Limb (tissue), 2 donors: ENCODE measurements around the gene TCTN2.

Source experiments
- DNase-seq, 2 donors: peaks; one replicate each; pipeline ENCODE4 v3.0.0-alpha.2; 2016; ENCODE audit errors: extremely low spot score in 2 of 2

Gene TCTN2

DNA sequence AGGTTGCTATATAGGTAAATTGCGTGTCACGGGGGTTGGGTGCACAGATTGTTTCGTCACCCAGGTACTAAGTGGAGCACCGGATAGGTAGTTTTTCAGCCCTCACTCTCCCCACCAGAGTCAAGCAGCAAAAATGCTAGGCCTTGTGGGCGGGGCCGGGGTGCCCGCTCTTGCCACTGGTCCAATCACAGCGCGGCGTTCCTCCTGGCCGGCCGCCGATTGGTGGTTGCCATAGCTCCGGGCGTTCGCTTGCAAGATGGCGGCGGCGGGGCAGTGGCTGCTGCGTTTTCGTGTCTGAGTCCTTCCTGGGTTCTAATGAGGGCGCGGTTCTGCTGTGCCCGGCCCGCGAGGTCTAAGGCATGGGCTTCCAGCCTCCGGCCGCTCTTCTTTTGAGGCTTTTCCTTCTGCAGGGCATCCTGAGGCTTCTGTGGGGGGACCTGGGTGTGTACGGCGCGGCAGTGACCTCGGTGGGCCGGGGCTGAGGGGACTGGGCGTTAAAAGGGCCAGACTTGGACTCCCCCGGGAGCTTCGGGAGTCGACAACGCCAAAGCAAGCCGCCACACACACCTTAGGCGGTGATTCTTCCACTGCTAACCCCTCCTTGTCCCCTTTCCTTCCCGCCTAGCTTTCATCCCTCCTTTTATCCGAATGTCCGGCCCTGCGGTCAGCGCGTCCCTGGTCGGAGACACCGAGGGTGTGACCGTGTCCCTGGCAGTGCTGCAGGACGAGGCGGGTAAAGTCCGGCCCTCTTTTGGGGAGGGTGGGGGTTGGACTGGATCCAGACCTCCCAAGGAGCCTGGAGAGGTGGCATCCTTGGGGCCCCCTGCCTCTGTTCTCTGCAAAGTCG lies at the start of gene TCTN2:
Gene TCTN2, plus strand, starts transcription at position 232 of the 847 bp plus-strand sequence. Its CDS starts 128 bp downstream, at position 360.
- peak; percentile 92 to 96 for DNase-seq

DNA sequence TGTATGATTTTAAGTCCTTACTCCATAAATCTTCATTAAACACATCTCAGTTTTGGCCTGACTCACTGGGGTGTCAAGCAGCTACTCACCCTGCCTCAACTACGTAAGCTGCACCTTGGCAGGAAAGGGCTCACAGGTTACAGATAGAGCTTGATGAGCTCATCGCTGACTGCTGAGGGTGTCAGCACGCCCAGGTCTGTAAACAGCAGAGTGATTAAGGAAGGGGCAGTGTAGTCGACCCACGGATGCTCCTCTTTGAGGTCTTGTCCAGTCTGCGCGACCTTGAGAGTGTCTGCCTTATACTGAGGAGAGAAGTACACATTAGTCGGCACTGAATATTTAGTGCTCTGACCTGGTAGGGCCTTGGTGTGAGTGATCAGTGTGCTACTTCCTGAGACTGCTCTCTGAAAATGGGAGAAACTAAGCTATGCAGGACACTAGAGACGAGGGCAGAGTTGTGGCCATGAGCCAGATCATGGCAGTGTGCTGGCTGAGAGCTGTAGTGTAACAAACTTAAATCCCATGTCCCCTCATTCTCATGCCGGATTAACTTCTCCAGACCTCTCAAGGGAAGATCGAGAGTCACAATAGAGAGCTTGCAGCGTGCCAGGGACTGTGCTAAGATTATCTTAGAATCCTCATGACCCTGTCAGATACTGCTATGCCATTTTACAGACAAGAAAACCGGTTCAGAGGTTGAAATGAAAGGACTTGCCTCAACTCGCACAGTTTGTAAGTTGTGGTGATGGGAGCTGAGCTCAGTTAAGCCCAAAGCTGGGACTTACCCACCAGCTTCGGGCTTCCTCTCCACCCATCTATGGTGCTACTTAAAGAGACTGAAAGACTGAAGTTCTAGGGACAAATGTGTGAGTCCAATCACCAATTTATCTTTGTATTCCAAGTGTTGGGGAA lies 49.0 kb upstream of the TCTN2 start:
- DNase-seq = no peak

DNA sequence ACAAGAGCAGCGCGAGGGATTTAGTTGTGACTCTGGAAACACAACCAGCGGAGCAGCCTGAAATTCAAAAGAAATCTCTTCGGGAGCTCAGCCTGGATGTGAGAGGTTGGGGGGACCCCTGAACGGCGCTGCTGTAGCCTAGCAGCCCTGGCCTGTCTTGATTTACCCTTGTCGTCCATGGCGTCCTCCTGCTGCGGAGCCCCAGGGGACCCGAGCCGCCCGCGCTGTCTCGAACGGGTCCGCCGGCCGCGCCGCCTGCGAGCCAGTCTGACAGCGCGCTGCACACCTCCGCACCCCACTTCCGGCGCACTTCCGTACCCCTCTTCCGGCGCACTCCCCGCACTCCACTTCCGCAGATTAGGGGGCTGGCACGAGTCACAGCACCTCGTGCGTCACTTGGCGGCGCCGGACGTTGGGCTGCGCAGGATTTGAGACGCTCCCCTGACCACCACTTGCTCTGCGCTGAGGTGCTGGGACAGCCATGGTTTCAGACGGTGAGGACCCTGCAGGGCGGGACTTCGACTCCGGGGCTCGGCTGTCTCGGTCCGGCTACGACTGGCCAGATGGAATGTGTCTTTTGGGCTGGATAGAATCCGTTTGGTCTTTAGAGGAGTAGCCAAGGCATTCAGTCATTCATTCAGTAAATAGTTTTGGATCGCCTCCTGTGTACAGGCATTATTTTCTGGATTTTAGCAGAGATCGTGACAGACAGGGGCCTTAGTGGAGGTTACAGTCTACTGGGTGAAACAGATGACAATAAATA lies 37.4 kb upstream of the TCTN2 start, which contains the start of the genes EIF2B1 and GTF2H3:
Gene EIF2B1, minus strand, starts transcription at position 308 of the 763 bp plus-strand sequence. Its CDS starts 129 bp downstream, at position 179.
Gene GTF2H3, plus strand, starts transcription at position 451 of the 763 bp plus-strand sequence. Its CDS starts 31 bp downstream, at position 482.
- peak; percentile 97 to 99 for DNase-seq

DNA sequence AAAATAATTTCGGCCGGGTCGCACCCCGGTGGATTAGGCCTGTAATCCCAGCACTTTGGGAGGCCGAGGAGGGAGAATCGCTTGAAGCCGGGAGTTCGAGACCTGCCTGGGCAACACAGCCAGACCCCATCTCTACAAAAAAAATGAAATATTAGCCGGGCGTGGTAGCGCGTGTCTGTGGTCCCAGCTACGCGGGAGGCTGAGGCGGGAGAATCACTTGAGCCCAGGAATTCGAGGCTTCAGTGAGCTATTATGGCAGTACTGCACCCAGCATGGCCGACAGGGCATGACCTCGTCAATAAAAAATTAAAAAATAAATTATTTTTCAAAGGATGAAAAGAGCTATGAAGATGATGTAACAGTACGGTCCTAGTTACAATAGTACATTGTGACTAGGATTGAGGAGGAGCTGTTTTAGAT lies 36.8 kb upstream of the TCTN2 start:
- no peak for DNase-seq

DNA sequence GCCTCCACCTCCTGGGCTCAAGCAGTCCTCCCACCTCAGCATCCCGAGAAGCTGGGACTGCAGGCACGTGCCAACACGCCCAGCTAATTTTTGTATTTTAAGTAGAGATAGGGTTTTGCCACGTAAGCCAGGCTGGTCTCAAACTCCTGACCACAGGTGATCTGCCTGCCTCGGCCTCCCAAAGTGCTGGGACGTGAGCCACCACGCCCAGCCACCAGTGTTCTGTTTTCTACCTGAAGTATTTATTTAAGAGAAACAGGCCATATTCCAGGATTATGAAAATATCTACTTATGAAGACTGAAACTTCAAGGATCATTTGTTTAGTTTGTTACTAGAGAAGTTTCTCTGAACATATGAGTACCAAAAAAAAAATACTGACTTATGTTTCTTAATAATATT lies 27.0 kb upstream of the TCTN2 start:
- no peak for DNase-seq

DNA sequence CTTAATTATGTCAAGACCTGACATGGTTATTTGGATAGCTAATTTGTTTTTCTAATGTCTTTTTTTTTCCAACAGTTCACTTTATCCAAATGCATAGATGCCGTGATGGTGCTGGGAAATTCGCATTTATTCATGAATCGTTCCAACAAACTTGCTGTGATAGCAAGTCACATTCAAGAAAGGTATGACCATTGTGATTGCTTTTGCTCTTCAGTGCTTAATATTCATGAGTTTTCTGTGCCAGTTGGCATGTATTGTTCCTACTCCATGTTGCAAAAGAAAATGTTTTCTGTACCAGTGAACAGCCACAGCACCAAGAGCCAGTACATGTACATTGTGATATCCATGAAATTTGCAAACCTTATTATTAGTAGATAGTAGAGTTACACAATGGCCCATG lies 25.5 kb upstream of the TCTN2 start:
- DNase-seq = no peak

DNA sequence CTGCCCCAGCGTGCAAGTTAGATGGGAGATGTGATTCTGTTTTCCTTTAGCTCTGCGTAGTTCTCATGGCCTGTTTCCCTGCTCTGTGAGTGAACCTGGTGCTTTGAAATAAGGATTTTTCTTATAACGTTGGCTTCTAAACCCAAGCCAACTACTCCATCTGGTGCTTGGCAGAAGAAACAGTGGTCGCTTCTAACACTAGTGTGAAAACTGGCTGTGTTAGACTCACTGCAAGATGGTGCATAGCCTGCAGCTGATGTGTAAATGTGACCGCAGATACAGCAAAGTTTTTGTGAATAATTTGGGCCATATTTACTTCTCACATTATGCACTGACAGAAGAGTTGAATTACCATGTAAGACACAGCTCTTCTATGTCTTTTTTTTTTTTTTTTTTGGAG lies 25.0 kb upstream of the TCTN2 start:
- no peak for DNase-seq

DNA sequence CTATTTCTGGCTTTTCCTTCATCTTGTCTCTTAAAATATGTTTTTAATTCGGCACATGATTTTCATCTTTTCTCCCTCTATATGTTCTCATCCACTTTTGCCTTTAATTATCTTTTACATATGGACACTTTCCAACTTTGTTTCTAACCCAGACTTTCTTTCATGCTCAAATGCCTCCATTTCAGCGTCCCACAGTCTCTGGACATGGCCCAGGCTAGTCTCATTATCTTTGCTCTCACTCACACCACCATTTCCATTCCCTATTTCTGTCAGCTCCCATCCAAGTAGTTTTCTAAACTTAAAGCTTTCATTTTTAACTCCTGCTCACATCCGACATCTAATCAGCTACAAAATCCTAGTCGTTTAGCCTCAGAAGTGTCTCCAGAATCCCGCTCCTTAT lies 22.5 kb upstream of the TCTN2 start:
- DNase-seq = no peak

DNA sequence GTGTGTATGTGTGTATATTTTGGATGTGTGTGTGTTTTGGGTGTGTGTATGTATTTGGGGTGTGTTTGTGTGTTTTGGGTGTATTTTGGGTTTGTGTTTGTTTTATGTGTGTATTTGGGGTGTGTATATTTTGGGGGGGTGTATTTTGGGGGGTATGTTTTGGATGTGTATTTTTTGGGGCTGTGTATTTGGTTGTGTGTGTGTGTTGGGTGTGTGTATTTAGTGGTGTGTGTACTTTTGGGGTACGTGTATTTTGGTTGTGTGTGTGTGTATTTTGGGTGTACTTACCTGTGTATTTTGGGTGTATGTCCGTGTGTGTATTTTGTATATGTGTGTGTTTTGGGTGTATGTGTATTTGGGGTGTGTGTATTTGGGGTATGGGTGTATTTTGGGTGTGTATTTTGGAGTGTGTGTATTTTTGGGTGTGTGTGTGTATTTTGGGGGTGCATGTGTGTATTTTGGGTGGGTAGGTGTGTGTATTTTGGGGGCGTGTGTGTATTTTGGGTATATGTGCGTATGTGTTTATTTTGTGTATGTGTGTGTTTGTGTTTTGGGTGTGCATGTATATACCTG lies 16.7 kb upstream of the TCTN2 start:
- no peak for DNase-seq

DNA sequence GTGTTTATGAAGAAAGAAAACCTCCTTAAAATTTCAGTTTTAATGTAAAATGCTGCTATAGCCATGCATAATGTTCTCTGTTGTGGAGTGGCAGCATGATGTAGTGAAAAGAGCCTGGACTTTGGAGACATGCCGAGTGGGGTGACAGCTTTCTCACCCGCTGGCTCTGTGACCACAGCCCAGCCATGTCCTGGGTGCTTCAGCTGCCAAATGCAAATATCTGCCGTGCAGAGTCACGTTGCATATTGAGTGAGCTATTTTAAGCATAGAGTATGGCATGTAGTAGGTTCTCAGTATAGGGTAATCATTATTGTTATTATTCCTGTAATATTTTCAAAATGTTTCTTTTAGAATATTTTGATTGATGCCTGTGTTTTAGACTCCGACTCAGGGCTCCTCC lies 15.5 kb upstream of the TCTN2 start:
- no peak for DNase-seq

DNA sequence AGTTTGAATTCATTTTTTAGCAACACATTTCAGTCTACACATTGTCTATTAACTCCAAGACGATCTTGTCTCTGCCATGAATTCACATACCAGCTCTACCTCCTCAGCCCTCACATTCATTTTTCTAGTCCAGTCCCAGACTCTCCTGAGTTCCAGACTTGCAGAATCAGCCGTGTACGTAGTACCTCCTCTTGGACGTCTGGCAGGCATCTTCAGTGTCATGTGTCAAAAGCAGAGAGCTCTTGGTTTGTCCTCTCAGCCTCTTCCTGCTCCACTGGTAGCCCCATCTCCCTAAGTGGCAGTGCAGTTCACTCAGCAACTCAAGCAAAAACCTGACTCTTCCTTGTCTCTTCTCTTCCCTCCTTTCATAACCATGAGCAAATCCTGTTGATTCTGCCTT lies 14.5 kb upstream of the TCTN2 start:
- no peak for DNase-seq

DNA sequence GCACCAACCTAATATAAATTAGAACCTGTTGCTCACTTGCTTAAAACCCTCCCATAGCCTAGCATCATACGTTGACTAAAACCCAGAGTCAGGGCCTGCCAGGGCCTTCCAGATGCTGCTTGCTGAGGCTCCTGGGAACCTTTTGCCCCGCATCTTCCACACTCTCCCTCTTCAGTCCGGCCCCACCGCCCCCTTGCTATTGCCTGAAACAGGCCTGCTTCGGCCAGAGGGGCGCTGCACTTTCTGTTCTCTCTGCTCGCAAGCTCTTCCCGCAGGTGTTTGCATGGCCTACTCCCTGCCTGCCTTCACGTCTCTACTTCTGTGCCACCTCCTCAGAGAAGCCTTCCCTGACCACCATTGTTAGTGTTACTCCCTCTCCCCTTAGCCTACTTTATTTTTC lies 13.7 kb upstream of the TCTN2 start:
- no peak for DNase-seq

DNA sequence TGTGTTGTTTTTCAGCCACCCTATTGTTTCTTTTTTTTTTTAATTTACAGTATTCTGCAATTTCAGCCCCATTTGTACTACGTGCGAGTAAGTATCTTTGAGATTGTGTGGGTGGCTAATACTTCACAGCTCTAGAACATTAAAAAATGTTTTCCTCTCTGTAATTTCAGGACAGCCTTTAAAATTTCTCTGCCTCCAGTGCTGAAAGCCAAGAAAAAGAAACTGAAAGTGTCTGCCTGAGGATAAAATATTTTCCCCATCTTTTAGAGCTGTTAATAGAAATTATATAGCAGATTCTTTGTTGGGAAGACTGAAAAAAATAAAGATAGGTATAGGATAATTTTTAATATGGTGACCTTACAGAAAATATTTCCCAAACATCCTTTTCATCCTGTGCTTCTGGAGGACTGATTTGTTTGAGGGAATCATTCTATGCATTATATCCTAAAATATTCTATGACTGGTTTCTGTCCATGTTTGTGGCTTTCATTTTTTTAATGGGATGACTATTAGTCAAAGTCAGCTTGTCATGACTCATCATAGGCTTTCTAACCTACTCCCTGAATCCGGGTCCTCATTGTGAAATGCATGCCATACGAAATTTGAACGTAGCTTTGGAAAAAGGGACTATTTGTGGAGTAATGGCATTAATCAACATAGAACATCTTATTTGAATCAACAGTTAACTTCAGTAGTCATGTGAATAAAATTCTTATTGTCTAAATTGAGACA lies 10.8 kb upstream of the TCTN2 start:
- DNase-seq = no peak

DNA sequence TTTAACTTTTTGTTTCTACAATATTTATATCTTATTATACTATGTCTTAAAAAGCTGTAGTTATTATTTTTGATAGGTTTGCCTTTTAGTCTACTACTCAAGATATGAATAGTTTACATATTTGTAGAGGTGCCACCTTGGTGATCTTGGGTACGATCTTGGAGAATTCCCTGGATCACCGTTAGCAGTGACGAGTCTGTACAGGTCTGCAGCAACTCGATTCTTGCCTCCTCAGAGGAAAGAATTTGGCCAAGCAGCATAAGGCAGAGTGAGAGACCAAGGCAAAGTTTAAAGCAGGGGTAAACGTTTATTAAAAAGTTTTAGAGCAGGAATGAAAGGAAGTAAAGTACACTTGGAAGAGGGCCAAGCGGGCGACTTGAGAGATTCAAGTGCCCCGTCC lies 3.1 kb upstream of the TCTN2 start:
- no peak for DNase-seq

DNA sequence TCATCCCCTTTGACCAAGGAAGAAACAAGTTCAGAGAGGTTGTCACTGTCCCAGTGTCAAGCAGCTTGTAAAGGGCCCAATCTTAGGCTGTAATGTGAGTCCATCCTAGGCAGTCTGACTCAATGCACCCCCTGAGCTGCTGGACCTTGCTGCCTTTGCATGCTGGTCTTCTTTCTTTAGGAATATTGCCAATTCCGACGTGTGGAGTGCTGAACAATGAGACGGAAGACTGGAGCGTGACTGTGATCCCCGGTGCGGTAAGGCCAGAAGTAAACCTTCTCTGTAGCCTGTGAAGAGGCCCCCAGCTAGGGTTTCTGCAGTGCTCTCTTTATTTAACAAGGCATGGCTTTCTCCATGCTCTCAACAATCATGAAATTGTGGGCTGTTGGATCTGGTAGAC lies 963 bp downstream of the TCTN2 start:
- no peak for DNase-seq

DNA sequence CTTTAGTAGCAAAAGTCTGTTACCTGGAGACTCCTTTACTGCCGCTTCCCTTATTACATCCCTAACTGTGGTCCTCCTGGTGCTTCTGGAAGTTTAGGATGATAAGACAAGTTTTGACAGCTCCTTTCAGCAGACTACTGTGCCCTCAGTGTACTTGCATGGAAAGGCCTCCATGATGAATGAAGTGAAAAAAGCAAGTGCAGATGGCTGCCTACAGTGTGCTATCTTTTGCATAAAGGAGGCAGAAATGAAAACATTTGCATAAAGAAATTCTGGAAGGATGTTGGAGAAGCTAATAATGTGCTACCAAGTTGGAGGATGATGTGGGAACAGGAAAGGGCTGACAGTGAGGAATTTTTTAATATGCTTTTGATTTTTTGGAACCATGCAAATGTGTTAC lies 4.5 kb downstream of the TCTN2 start:
- no peak for DNase-seq

DNA sequence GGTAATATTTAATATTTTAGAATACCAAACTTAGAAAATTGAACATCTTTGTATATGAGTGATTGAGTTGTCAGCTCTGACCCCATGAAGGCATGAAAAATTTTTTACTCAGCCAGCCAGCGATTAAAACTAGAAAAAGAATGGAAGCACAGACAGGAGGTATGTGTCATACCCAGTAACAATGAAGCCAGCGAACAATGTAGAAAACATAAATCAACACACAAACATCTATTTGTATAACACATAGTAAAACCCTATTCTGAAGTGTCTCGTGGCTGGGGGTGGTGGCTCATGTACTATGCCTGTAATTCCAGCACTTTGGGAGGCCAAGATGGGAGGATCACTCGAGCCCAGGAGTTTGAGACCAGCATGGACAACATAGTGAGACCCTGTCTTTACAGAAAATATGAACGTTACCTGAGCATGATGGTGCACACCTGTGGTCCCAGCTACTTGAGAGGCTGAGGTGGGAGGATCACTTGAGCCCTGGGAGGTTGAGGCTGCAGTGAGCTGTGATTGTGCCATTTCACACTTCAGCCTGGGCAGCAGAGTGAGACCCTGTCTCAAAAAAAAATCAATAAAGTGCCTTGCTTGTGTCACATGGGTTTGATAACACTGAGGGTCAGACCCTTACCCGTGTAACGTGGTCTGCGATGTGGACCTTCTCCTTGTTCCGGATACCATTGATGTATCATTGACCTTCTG lies 5.9 kb downstream of the TCTN2 start:
- no peak for DNase-seq

DNA sequence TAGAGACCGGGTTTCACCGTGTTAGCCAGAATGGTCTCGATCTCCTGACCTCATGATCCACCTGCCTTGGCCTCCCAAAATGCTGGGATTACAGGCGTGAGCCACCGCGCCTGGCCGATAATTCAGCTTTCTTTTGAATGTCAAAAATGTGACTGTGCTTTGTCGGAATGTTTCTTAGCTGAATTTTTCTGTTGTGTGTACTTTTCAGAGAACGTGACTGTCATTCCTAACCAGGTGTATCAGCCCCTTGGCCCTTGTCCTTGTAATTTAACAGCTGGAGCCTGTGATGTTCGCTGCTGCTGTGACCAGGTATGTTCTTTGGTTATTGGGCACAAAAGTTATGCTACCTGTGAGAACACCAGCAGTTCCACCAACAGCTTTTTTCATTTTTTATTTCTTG lies 8.1 kb downstream of the TCTN2 start:
- no peak for DNase-seq

DNA sequence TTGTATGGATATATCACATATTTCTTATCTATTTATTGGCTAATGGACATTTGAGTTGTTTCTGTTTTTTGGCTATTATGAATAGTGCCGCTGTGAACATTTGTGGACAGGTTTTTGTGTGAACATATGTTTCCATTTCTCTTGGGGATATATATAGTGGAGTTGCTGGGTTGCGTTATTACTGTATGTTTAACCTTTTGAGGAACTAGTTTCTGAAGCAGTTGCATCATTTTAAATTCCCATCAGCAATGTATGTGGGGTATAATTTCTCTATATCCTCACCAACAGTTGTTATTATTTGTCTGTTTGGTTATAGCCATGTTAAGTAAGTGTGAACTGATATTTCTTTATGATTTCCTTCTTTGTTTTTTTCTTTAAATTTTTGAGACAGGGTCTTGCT lies 10.7 kb downstream of the TCTN2 start:
- no peak for DNase-seq

DNA sequence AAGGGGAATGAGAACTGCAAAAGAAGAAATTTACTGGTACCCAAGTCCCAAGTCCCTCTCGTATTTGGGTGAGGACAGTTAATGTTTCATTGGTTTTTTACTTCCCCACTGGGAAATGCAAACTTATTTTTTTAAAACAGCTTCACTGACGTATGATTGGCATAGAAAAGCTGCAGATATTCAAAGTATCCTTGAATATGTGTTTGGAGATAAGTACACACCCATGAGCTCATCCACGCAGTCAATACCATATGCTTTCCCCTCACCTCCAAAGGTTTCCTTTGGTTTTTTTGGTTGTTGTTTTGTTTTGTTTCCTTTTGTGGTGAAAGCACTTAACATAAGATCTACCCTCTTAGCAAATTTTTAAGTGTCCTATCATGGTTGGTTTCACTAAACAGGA lies 13.1 kb downstream of the TCTN2 start:
- no peak for DNase-seq
